ENCODE data around the gene ERCC6. TPM values are rescaled to one million over a fixed set of nuclear protein-coding genes. Genes with fewer than 3 reads are reported as not detected.

ERCC6 gene
- total RNA-seq, 1 donor from 2014 or later: 32.7 TPM

DNA sequence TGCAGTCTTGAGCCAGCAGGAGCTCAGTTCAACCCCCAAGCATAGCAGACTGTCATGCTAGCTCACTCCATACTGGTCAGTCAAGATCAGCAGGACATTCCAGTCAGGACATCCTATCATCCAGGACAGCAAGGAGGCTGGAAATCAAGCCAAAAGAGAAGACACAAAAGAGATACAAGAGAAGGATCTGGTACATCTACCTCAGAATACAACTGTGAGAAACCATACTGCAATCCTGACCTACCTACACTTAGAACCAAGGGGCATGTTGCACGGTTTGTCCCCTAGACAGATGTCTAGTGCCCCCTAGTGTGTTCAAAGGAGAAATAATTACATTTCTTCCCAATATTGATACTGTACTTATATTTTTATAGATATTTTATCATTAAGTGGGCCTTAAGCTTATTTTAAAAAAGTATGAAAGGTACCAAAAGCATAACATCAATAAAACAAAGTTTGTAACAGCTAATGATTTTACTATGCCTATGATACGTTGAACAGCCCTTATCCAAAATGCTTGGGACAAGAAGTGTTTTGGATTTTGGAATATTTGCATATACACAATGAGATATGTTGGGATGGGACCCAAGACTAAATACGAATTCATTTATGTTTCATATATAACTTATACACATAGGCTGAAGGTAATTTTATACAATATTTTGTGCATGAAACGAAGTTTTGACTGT lies 26.7 kb downstream of the ERCC6 start:
- intact Hi-C loops (cut with micrococcal nuclease): loop anchor here (2.0 kb wide), 1 partner anchor 105 kb away; no protein-coding TSS in a partner anchor

DNA sequence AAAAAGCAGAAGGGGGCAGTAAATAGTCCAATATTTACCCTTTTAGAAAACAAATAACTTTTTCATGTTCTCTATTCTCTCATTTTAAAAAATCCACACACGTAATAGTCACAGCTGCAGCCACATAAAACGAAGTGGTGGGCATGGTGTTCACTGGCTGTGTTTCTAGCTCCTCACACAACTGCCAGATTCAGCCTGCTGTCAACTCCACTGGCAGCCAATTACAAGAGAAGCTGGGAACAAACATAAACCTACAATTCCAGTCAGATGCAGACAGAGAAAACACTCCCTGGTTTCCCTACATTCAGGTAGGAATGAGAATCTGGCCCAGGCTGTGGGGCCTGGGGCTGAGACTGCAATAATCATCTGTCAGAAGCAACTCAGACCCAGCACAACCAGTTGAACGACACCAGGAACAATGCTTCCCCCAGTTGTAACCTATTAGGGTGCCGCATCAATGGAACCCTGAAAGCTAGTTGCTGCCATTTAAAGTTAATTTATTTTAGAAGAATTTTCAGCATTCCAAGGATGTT lies 29.1 kb downstream of the ERCC6 start:
- intact Hi-C loops (cut with micrococcal nuclease): no loop called here

DNA sequence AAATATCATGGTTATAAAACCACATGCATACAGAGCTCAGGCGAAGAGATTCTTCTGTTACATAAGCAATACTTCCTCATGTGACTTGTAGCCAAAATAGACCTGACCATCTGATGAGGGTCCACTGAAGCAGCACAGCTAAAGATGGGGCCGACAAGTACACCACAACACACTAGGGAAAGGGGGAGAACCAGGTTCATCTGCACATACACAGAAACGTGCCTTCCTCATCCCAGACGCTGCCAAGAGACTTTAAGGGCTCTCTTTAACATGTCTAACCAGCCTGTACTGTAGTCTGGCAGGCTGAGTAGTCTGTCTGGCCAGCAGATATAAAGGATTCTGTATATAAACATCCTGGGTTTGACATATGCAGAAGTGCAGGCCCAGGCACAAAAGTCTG lies 30.3 kb downstream of the ERCC6 start:
- intact Hi-C loops (cut with micrococcal nuclease): loop anchor here (1.0 kb wide), 3 partner anchors 9 to 101 kb away; partner anchors contain the start of gene ERCC6

DNA sequence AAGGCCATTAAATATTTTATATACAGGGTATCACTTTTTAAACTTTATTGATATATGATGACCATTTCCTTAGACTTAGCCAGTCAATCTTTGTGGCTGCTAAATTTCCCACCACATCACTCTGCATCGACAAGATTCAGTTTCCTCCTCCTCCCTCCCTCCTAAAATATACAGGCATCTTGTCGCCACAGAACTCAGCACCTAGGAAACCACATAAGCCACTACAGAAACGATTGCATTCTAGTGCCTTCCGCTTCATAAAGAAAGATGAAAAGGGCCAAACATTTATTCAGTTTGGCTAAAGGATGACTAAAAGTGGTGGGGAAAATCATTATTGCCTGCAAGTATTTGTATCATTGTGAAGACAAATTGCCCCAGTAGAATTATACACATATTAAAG lies 30.7 kb downstream of the ERCC6 start:
- intact Hi-C loops (cut with micrococcal nuclease): loop anchor here (1.0 kb wide), 3 partner anchors 9 to 101 kb away; partner anchors contain the start of gene ERCC6

DNA sequence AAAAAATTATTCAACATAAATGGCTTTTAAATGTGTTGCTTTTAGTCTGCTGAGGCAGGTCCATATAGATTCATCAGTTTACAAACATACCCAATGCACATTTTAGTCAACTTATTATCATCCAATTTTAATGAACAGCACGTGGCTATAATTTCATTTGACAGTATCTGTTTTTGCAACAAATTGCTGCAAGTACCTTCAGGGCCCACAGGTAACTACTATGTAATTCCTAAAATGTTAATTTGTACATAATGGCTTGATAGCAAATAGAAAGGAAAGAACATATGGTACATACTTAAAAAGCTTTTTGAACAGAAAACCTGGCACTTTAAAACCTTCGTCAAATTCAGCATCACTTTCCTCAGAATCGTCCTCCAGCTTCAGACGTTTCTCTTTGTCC lies 33.3 kb downstream of the ERCC6 start:
- intact Hi-C loops (cut with micrococcal nuclease): no loop called here

DNA sequence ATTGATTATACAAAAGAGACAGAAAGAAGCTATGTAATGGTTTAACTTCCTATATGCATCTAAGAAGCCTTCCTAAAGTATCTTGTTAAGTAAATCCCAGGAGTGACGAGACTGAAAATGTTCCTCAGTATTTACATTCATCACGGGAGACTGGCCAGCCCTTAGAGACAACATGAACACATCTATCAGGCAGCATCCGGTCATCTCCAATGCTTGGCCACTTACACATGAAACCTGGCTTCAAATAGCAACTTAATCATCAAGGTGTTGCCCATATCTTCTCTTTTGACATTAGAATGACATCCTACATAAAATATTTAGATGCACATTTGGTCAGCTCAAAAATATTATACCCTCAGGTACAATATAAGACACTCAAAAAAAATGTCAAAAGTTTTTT lies 33.8 kb downstream of the ERCC6 start:
- intact Hi-C loops (cut with micrococcal nuclease): no loop called here

DNA sequence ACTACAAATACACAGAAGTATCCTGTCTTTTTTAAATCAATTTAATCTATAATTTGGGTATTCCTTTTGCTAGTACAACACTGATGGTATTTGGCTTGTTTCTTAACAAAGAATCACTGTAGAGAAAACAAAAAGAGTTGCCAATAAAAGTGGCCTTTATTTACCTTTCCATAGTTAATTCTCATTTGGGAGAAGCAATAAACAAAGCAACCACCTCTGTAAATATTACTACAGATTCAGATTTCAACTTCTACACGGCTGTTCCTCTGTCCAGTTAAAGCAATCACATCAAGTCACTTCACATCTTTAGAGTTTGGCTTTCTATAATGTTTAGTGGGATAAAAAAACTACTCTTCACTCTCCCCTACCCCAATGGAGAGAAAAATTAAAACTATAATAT lies 34.4 kb downstream of the ERCC6 start:
- intact Hi-C loops (cut with micrococcal nuclease): no loop called here

DNA sequence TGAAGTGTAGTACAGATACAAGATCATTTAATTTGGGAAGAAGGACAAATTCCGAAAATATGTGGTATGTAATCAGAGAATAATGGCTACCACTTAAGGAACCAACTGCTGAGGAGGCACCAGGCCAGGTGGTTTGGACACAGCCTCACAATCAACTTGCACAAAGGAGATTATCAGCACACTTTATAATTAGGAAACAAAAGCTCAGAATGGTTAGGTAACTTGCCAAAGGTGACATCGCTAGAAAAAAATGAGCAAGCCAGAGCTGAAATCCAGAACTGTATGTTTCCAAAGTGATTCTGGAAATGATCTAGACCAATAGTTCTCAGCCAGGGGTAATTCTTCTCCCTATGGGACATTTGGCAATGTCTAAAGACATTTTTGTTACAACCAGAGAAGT lies 36.6 kb downstream of the ERCC6 start:
- intact Hi-C loops (cut with micrococcal nuclease): no loop called here

DNA sequence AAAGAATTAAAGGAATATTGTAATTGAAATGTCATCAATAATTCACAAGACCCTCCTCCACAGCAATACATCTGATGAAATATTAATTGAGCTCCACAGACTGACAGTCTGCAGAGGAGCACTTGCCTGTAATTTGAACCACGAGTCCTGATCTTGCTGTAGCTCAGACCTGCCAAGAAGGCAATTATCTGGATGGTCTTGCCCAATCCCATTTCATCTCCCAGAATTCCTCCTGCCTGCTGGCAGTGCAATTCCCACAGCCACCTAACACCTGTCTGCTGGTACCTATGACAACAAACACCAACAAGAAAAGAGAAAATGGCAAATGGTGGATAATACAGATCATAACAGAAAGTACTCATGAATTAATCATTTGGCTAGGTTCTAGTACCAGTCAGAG lies 38.5 kb downstream of the ERCC6 start:
- intact Hi-C loops (cut with micrococcal nuclease): no loop called here

DNA sequence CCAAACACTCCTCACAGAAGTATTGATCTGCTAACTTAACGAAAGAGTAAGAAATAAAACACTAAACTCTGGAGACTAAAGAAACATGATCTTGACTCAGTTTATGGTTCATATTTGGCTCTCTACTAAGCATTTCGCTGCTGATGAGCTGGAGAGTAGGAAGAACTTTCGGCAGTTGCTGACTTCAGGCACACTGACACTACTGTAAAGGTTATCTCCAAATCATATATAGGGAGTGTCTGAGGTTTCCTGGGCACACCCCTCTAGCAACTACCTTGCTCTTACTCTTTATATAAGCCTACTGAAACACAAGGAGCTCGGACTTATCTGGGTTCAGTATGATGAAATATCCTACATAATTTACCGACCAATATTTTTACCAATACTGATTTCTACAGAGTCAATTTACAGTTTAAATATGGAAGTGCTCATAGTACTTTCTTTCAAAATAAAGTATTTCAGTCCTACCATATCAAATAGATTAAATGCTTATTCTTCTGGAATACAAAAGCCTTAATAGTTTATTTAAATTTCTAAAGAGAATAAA lies 39.5 kb downstream of the ERCC6 start:
- intact Hi-C loops (cut with micrococcal nuclease): loop anchor here (1.0 kb wide), 1 partner anchor 9 kb away; no protein-coding TSS in a partner anchor

DNA sequence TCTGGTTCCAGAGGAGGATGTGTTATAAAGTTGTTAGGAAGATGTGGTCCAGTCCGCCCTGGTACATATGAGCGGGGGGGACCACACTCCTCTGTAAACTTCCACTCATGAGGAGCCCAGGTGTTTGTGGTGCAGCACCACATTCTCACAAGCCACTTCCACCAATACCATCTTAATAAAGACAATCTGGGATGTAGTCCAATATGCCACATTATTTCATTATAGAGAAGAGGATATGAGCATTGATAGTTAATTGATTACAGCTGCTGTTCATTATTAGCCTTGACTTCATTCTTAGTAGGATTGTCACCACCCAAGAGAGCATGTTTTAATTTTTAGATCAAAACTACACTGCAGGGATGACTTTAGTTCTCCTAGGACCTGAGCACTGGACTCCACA lies 40.5 kb downstream of the ERCC6 start:
- intact Hi-C loops (cut with micrococcal nuclease): no loop called here

DNA sequence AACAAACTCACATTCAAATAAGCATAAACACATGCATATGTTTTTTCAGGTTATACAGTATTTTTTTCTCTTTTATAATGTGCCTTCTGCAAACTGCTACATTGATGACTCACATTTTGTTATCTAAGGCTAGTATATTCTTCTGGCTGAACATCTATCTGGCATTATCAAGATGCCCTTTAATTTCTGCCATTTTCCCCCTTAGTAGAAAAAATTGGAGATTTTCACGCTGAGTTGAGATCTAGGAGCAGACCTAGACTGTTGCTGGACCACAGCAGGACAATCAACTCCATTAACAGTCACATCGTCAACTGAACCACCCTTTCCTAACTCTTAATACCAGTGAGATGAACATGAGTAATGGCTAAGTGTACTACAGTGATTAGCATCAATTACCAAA lies 41.6 kb downstream of the ERCC6 start:
- intact Hi-C loops (cut with micrococcal nuclease): no loop called here

DNA sequence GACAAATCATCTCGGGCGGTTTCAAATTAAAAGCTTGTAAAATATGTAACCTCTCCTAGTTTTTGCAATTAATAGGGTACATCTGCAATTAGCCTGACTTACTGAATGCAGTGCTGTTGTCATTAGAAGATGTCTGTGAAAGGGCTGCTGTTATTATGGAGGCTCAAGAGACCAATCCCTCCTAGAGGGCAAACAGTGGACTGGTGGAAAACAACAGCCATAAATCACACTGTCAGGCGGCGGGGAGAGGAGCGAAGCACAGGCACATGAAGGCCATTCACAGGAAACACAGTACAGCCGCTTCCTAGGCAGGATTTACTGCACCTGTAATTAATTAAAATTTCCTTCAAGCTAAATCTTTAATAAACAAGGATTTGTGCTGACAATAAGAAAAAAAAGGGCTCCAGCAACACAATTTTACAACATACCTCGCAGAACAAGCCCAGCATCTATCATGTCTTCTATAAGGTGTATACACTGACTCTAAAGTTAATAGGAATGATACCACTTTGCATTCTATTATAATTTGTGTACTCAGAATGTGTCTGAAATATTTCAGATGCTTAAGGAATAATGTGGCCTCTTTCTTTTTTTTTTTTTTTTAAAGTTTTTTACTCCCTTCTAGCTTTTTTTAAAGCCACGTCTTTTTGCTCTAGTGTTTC lies 50.7 kb downstream of the ERCC6 start:
- intact Hi-C loops (cut with micrococcal nuclease): no loop called here

DNA sequence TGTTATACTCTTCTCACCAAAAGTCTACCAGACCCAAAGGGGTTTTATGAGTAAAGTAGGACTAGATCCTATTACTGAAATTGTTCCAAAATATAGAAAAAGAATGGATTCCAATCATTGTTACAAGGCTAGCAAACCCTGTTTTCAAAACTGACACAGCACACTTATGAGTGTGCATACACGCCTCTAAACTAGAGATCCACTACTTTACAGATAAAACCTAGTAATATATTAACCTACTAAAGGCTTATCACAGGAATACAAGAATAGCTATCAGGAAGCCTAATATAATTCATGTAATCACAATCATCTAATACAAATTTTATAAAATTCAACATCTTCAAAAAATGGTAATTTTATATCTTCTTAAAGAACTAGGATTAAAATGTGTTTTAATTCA lies 52.2 kb downstream of the ERCC6 start:
- intact Hi-C loops (cut with micrococcal nuclease): no loop called here

DNA sequence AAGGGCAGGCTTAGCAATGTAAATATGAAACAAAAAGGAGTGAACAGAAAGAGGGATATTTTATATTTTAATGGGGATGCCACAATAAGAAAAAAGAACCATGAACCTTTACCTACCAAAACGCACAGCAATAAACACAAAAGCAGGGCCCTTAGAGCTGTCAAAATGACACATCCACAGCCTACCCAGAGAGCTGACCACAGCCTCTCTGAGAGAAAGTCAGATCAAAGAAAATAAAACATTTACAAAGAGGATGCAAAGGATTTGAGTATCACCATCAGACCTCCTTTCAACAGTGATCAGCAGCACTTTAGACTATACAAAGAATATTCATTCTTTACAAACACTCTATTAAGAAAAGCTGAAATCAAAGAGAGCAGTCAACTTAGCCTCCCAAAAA lies 52.9 kb downstream of the ERCC6 start:
- intact Hi-C loops (cut with micrococcal nuclease): no loop called here

DNA sequence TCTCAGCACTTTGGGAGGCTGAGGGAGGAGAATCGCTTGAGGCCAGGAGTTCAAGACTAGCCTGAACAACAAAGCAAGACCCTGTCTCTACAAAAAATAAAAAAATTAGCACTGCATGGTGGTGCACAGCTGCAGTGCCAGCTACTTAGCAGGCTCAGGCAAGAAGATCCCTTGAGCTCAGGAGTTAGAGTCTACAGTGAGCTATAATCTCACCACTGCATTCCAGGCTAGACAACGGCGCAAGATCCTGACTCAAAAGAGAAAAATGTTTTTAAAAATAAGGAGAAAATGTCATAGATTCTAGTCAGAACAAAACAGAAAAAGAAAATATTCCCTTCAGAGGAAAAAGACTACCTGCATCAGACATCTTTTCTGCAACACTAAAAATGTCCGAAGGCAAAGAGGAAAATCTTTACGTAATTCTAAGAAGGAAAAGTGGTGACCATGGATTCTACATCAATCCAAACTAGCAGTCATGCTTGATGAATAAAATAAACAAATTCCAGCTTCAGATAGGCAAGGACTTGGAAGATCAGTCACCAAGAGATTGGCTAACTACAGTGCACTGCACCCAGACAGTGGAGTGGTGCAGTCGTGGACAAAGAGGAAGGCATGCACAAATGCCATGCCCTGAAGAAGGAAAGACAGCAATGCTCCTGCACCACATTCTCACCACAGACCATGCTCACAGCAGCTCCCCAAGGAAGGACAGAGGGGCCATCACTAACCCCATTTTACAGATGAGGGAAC lies 54.3 kb downstream of the ERCC6 start:
- intact Hi-C loops (cut with micrococcal nuclease): no loop called here

DNA sequence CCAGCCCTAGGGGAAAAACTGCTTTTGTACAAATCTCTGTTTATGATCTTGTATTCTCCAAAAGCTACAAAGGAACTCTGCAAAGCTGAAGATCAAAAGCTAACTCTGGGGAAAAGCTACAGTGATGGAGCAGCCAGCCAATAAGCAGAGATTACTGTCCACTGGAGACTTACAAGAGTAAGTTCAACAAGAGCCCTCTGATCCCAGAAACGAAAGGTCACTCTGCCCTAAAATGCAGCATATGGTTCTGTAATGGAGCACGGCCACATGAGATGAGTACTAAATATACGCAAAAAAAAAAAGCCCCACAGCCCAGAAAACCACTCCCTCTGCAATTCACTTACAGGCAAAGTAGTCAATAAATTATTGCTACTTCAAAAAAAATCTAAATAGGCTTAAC lies 60.1 kb downstream of the ERCC6 start:
- intact Hi-C loops (cut with micrococcal nuclease): no loop called here

DNA sequence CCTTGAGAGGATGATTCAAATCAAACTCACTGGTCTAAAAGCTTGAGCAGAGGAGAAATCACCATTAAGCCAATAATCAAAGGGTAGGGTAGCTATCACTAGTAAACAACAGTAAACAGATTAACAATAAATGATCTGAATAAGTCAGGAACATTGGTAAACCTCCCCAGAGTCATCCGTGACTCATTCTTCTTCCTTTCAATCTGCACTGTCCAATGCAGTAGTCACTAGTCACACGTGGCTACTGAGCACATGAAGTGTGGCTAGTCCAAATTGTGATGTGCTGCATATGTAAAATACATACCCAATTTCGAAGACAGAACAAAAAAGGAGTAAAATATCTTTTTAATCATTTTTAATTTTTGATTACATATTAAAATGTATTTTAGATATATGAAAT lies 64.0 kb downstream of the ERCC6 start:
- intact Hi-C loops (cut with micrococcal nuclease): no loop called here

DNA sequence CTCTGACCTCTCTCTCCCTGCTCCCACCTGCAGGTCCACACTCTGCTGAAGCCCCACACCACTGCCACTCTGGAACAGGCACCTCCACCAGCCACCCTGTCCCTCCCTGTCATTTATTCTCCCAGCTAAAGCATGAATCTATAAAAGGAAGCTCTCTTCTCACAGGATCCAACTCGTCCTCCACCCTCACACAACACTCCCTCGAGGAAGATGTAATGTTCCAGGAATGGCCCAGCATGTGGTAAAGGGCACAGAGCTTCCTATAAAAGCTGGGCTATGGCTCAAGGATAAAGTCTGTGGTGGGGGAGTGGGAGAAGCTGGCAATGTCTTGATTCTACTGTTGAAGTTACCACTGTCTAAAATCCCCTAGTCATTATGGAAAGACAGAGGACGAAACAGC lies 67.4 kb downstream of the ERCC6 start:
- intact Hi-C loops (cut with micrococcal nuclease): no loop called here

DNA sequence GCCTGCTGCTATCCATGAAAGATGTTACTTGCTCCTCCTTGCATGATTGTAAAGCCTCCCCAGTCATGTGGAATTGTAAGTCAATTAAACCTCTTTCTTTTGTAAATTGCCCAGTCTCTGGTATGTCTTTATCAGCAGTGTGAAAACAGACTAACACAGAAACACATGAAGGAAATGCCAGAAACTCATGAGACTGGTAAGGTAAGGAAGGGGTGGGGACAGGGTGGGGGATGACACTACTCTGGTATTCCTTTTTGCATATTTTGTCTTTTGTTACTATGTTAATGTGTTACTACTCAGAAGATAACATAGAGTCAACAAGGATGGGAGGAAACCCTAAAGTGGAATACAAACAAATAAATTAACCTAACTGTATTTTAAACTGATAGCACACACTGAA lies 73.2 kb downstream of the ERCC6 start:
- intact Hi-C loops (cut with micrococcal nuclease): no loop called here

All from T-helper 2 cell treated with Interferon-gamma antibody and Interleukin-4, amounts not matched to agents 100 ng/mL and 5 ng/mL, for 36 hours (primary cell).